22Rv1 (cell line): Measurements from ENCODE around the gene ADCY10.

Source experiments
- CTCF ChIP-seq: fragments of 450-650 bp; IDR thresholded peaks from 2 replicates; pipeline ENCODE4 v1.5.1; 2017; ENCODE audit warnings: mild to moderate bottlenecking
- ZFX ChIP-seq: fragments of 450-650 bp; IDR thresholded peaks from 2 replicates; pipeline ENCODE4 v1.6.1; 2017; ENCODE audit warnings: antibody characterized with exemption, borderline replicate concordance

- no peak for TF ChIP-seq CTCF
- no peak for TF ChIP-seq ZFX
Measured at GRCh38 chr1:167774710-167775109, 139.2 kb downstream of the ADCY10 start.
